HepG2 (cell line): ENCODE results near the gene TUBG1. TPM values are rescaled to one million over a fixed set of nuclear protein-coding genes. Genes with fewer than 3 reads are reported as not detected.

Experiments
- ADNP ChIP-seq: sonication (generic); formaldehyde crosslinking; IDR thresholded peaks from 2 replicates; pipeline ENCODE4 v1.4.0; 2020; ENCODE audit warnings: missing genetic modification reagents
- CAMTA2 ChIP-seq: sonication (generic); formaldehyde crosslinking; IDR thresholded peaks from 2 replicates; pipeline ENCODE4 v1.4.0; 2020; ENCODE audit warnings: mild to moderate bottlenecking, missing genetic modification reagents, borderline replicate concordance
- CREB1 ChIP-seq, 2 experiments: fragments of 450-650 bp in 1 of 2; IDR thresholded peaks; 2 replicates each; pipeline ENCODE4 v1.6.1; 2016 to 2017; ENCODE audit warnings: control low read depth in 1 of 2, mild to moderate bottlenecking in 1 of 2, missing compliant biosample characterization in 1 of 2, missing genetic modification characterization in 1 of 2
- FOXJ3 ChIP-seq: sonication (generic); formaldehyde crosslinking; IDR thresholded peaks from 2 replicates; pipeline ENCODE4 v1.4.0; 2020; ENCODE audit warnings: missing genetic modification reagents, mild to moderate bottlenecking, borderline replicate concordance
- GFI1 ChIP-seq: sonication (generic); formaldehyde crosslinking; IDR thresholded peaks from 2 replicates; pipeline ENCODE4 v1.5.0; 2020; ENCODE audit warnings: missing genetic modification reagents, mild to moderate bottlenecking, borderline replicate concordance
- IRX3 ChIP-seq: sonication (generic); formaldehyde crosslinking; IDR thresholded peaks from 2 replicates; pipeline ENCODE4 v1.8.1; 2023; ENCODE audit warnings: mild to moderate bottlenecking, low read depth, missing genetic modification reagents, borderline replicate concordance
- KDM5A ChIP-seq: fragments of 200-600 bp; sonication (generic); IDR thresholded peaks from 2 replicates; pipeline ENCODE4 v1.7.0; 2018; ENCODE audit warnings: antibody characterized with exemption, mild to moderate bottlenecking, low read length, borderline replicate concordance
- MEF2D ChIP-seq: sonication (generic); formaldehyde crosslinking; IDR thresholded peaks from 2 replicates; pipeline ENCODE4 v1.5.1; 2020; ENCODE audit warnings: mild to moderate bottlenecking, missing genetic modification reagents
- NFE2 ChIP-seq: sonication (generic); formaldehyde crosslinking; IDR thresholded peaks from 2 replicates; pipeline ENCODE4 v1.4.0; 2020; ENCODE audit warnings: missing genetic modification reagents
- SALL2 ChIP-seq: sonication (generic); formaldehyde crosslinking; IDR thresholded peaks from 2 replicates; pipeline ENCODE4 v1.8.1; 2023; ENCODE audit warnings: mild to moderate bottlenecking, missing genetic modification reagents, inconsistent platforms
- TAF15 ChIP-seq: fragments of 200-400 bp; formaldehyde crosslinking; IDR thresholded peaks from one replicate; pipeline ENCODE4 v1.6.1; 2018; ENCODE audit warnings: mild to moderate bottlenecking, low read depth, low read length; ENCODE audit not compliant: poor library complexity, severe bottlenecking
- TBX2 ChIP-seq: sonication (generic); formaldehyde crosslinking; IDR thresholded peaks from 2 replicates; pipeline ENCODE4 v1.5.0; 2020; ENCODE audit warnings: missing genetic modification reagents, mild to moderate bottlenecking, borderline replicate concordance
- TEAD2 ChIP-seq: sonication (generic); formaldehyde crosslinking; IDR thresholded peaks from 2 replicates; pipeline ENCODE4 v1.9.0; 2021; ENCODE audit warnings: missing genetic modification reagents
- ZNF160 ChIP-seq: sonication (generic); formaldehyde crosslinking; IDR thresholded peaks from 2 replicates; pipeline ENCODE4 v1.8.0; 2022; ENCODE audit warnings: mild to moderate bottlenecking, inconsistent platforms, missing genetic modification reagents
- ZNF317 ChIP-seq: sonication (generic); formaldehyde crosslinking; IDR thresholded peaks from 2 replicates; pipeline ENCODE4 v1.5.0; 2020; ENCODE audit warnings: mild to moderate bottlenecking, missing genetic modification reagents
- ZNF44 ChIP-seq: sonication (generic); formaldehyde crosslinking; IDR thresholded peaks from 2 replicates; pipeline ENCODE4 v1.5.1; 2020; ENCODE audit warnings: mild to moderate bottlenecking, missing genetic modification reagents
- ZNF563 ChIP-seq: sonication (generic); formaldehyde crosslinking; IDR thresholded peaks from 2 replicates; pipeline ENCODE4 v1.8.0; 2022; ENCODE audit warnings: mild to moderate bottlenecking, moderate library complexity, missing genetic modification reagents
- ZNF674 ChIP-seq: sonication (generic); formaldehyde crosslinking; IDR thresholded peaks from 2 replicates; pipeline ENCODE4 v1.5.0; 2020; ENCODE audit warnings: low read depth, mild to moderate bottlenecking, missing genetic modification reagents
- polyA plus RNA-seq, 8 experiments: library from polyadenylated mRNA; depleted of rRNA in 3 of 8; stranded (reverse) in 7 of 8; unstranded in 1 of 8; fragments of >200 nt; fragmentation: Illumina TruSeq in 4 of 8; extraction: Trizol in 4 of 8; gene quantifications; 2 replicates each; pipeline versions ENCODE4 v1.2.1 to v1.2.3, GENCODE V29; 2011 to 2016; ENCODE audit warnings: low read depth in 4 of 8, missing spikeins in 1 of 8, mixed read lengths in 1 of 8; ENCODE audit not compliant: insufficient read depth in 1 of 8
- total RNA-seq, 5 experiments: library from RNA; depleted of rRNA; stranded (reverse); fragments of >200 nt; fragmentation: Illumina TruSeq; extraction: Trizol; gene quantifications; 2 replicates each; pipeline ENCODE4 v1.2.3, GENCODE V29; 2016; ENCODE audit warnings: low read depth in 1 of 5
- TF ChIP-seq, protein P1 (sequence below): sonication (generic); formaldehyde crosslinking; IDR thresholded peaks from 2 replicates; pipeline ENCODE4 v1.9.0; 2021; ENCODE audit warnings: missing genetic modification reagents, borderline replicate concordance
- TF ChIP-seq, protein P2 (sequence below): sonication (generic); formaldehyde crosslinking; IDR thresholded peaks from 2 replicates; pipeline ENCODE4 v1.5.1; 2020; ENCODE audit warnings: missing genetic modification reagents, mild to moderate bottlenecking, borderline replicate concordance
- TF ChIP-seq, protein P3 (sequence below): sonication (generic); formaldehyde crosslinking; IDR thresholded peaks from 2 replicates; pipeline ENCODE4 v1.5.0; 2020; ENCODE audit warnings: mild to moderate bottlenecking, low read depth, missing genetic modification reagents, borderline replicate concordance
- TF ChIP-seq, protein P4 (sequence below): sonication (generic); formaldehyde crosslinking; IDR thresholded peaks from 2 replicates; pipeline ENCODE4 v1.4.0; 2020; ENCODE audit warnings: missing genetic modification reagents, borderline replicate concordance

Gene TUBG1
- total and polyA plus RNA-seq, 2 of the 13 experiments (the other 11 are each of a cell fraction or from before 2014, with no cell fraction given): 74.1 to 137 TPM

DNA sequence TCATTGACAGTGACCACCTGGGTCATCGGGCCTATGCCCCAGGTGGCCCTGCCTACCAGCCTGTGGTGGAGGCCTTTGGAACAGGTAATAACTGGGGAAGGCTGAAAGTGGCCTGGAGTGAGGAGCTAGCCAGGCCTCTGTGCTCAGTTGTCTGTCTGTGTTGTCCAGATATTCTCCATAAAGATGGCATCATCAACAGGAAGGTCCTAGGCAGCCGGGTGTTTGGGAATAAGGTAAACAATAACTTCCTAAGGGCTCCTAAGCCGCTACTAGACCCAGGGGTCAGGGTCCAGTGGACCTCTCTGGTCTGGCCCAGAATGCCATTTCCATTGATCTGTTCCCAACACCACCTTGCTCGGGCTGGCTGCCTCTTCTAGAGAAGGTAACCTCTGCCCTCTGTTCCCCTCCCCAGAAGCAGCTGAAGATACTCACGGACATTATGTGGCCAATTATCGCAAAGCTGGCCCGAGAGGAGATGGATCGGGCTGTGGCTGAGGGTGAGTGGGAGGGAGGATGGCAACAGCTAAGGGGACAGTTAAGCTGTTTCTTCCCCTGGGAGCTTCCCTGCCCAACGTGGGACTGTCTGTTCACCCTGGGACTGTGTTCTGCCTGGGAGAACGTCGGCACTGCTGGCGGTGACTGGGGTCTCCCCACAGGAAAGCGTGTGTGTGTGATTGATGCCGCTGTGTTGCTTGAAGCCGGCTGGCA, 44.5 kb upstream of the TUBG1 start (continued):
- TF ChIP-seq, protein P1, sequence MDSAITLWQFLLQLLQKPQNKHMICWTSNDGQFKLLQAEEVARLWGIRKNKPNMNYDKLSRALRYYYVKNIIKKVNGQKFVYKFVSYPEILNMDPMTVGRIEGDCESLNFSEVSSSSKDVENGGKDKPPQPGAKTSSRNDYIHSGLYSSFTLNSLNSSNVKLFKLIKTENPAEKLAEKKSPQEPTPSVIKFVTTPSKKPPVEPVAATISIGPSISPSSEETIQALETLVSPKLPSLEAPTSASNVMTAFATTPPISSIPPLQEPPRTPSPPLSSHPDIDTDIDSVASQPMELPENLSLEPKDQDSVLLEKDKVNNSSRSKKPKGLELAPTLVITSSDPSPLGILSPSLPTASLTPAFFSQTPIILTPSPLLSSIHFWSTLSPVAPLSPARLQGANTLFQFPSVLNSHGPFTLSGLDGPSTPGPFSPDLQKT (CRISPR knock-in tag): no peak
- TF ChIP-seq ZNF563 (CRISPR knock-in tag) (no peak), TEAD2 (CRISPR knock-in tag) (0 out of 2 replicates have a peak, but pooled peaks have one; percentile 17), FOXJ3 (CRISPR knock-in tag) (peak; percentile 84; the same call in 1 of the 2 replicates), ZNF44 (CRISPR knock-in tag) (no peak), IRX3 (CRISPR knock-in tag) (no peak), GFI1 (CRISPR knock-in tag) (no peak), ZNF317 (peak; percentile 52), SALL2 (peak; percentile 52; the same call in 1 of the 2 replicates), CREB1 (IDR thresholded peaks at IDR 0.05) (no peak), CREB1 (CRISPR knock-in tag; IDR thresholded peaks at IDR 0.05) (no peak), ADNP (CRISPR knock-in tag) (no peak), CAMTA2 (CRISPR knock-in tag) (no peak), ZNF674 (CRISPR knock-in tag) (no peak), ZNF160 (peak; percentile 67; the same call in 1 of the 2 replicates), MEF2D (CRISPR knock-in tag) (peak; percentile 49; the same call in 1 of the 2 replicates), KDM5A (0 out of 2 replicates have a peak, but pooled peaks have one; percentile 45), TAF15 (no peak), NFE2 (no peak), TBX2 (peak; percentile 61)
- TF ChIP-seq, protein P2, sequence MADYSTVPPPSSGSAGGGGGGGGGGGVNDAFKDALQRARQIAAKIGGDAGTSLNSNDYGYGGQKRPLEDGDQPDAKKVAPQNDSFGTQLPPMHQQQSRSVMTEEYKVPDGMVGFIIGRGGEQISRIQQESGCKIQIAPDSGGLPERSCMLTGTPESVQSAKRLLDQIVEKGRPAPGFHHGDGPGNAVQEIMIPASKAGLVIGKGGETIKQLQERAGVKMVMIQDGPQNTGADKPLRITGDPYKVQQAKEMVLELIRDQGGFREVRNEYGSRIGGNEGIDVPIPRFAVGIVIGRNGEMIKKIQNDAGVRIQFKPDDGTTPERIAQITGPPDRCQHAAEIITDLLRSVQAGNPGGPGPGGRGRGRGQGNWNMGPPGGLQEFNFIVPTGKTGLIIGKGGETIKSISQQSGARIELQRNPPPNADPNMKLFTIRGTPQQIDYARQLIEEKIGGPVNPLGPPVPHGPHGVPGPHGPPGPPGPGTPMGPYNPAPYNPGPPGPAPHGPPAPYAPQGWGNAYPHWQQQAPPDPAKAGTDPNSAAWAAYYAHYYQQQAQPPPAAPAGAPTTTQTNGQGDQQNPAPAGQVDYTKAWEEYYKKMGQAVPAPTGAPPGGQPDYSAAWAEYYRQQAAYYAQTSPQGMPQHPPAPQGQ (CRISPR knock-in tag): no peak
- TF ChIP-seq, protein P3, sequence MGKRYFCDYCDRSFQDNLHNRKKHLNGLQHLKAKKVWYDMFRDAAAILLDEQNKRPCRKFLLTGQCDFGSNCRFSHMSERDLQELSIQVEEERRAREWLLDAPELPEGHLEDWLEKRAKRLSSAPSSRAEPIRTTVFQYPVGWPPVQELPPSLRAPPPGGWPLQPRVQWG: no peak
- TF ChIP-seq, protein P4, sequence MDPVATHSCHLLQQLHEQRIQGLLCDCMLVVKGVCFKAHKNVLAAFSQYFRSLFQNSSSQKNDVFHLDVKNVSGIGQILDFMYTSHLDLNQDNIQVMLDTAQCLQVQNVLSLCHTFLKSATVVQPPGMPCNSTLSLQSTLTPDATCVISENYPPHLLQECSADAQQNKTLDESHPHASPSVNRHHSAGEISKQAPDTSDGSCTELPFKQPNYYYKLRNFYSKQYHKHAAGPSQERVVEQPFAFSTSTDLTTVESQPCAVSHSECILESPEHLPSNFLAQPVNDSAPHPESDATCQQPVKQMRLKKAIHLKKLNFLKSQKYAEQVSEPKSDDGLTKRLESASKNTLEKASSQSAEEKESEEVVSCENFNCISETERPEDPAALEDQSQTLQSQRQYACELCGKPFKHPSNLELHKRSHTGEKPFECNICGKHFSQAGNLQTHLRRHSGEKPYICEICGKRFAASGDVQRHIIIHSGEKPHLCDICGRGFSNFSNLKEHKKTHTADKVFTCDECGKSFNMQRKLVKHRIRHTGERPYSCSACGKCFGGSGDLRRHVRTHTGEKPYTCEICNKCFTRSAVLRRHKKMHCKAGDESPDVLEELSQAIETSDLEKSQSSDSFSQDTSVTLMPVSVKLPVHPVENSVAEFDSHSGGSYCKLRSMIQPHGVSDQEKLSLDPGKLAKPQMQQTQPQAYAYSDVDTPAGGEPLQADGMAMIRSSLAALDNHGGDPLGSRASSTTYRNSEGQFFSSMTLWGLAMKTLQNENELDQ (CRISPR knock-in tag): peak; percentile 59; the same call in 1 of the 2 replicates
